Measurements from ENCODE around the gene ZBTB17. TPM values are rescaled to one million over a fixed set of nuclear protein-coding genes. Genes with fewer than 3 reads are reported as not detected.

Gene ZBTB17
- total RNA-seq, 1 donor from 2014 or later = 24.7 TPM

DNA sequence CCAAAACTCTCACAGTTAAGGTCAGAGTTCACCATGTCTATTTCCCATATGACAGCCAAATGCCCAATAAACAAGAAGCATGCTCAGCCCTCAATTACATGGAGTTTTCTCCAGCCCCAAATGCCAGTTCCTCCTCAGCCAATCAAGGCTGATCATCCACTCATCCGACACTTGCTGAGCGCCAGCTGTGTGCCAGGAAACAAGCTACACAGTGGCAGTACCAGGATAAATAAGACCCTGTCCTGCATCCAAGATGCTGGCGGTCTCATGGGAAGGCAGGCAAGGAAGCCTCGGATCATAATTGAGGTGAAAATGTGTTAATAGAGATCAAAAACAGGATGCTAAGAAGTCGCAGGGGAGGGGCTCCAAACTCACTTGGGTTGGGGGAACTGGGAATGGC is 7.7 kb downstream of the ZBTB17 start:
- Histone ChIP-seq H3K4me3 (no peak overlapping the region), H3K27me3 (ENCODE audit: low read depth) (no peaks in the 10 kb centered on the region), H3K36me3 (peaks cover 40% of the 10 kb centered on the region), H3K9me3 (replicated peaks) (peaks cover 4% of the 10 kb centered on the region), H3K4me1 (peaks cover 48% of the 10 kb centered on the region), H3K27ac (replicated peaks) (no peak overlapping the region)
- intact Hi-C loops (cut with micrococcal nuclease) = no loop called here
- DNase-seq = no peak
- TF ChIP-seq, protein P1, sequence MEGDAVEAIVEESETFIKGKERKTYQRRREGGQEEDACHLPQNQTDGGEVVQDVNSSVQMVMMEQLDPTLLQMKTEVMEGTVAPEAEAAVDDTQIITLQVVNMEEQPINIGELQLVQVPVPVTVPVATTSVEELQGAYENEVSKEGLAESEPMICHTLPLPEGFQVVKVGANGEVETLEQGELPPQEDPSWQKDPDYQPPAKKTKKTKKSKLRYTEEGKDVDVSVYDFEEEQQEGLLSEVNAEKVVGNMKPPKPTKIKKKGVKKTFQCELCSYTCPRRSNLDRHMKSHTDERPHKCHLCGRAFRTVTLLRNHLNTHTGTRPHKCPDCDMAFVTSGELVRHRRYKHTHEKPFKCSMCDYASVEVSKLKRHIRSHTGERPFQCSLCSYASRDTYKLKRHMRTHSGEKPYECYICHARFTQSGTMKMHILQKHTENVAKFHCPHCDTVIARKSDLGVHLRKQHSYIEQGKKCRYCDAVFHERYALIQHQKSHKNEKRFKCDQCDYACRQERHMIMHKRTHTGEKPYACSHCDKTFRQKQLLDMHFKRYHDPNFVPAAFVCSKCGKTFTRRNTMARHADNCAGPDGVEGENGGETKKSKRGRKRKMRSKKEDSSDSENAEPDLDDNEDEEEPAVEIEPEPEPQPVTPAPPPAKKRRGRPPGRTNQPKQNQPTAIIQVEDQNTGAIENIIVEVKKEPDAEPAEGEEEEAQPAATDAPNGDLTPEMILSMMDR (IDR thresholded peaks at IDR 0.05; ENCODE audit: borderline replicate concordance) = no peak

DNA sequence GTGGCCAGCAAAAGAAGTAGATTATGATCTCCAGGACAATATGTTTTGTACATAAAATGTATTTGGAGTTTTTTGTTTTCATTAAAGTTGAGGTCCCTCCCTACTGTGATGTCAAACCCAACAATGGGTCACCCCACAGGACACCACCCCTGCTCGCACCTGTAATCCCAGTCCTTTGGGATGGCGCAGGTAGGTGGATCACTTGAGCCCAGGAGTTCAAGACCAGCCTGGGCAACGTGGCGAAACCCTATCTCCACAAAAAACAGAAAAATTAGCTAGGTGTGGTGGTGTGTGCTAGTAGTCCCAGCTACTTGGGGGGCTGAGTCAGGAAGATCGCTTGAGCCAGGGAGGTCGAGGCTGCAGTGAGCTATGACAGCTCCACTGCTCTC is 9.0 kb downstream of the ZBTB17 start:
- Histone ChIP-seq H3K27ac (replicated peaks) (peak overlapping the region; percentile 64), H3K36me3 (peaks cover 28% of the 10 kb centered on the region), H3K4me3 (no peak overlapping the region), H3K27me3 (ENCODE audit: low read depth) (no peaks in the 10 kb centered on the region), H3K9me3 (replicated peaks) (no peaks in the 10 kb centered on the region), H3K4me1 (peaks cover 50% of the 10 kb centered on the region)
- no peak for DNase-seq
- TF ChIP-seq, protein P1 (IDR thresholded peaks at IDR 0.05; ENCODE audit: borderline replicate concordance) = no peak
- intact Hi-C loops (cut with micrococcal nuclease) = no loop called here

DNA sequence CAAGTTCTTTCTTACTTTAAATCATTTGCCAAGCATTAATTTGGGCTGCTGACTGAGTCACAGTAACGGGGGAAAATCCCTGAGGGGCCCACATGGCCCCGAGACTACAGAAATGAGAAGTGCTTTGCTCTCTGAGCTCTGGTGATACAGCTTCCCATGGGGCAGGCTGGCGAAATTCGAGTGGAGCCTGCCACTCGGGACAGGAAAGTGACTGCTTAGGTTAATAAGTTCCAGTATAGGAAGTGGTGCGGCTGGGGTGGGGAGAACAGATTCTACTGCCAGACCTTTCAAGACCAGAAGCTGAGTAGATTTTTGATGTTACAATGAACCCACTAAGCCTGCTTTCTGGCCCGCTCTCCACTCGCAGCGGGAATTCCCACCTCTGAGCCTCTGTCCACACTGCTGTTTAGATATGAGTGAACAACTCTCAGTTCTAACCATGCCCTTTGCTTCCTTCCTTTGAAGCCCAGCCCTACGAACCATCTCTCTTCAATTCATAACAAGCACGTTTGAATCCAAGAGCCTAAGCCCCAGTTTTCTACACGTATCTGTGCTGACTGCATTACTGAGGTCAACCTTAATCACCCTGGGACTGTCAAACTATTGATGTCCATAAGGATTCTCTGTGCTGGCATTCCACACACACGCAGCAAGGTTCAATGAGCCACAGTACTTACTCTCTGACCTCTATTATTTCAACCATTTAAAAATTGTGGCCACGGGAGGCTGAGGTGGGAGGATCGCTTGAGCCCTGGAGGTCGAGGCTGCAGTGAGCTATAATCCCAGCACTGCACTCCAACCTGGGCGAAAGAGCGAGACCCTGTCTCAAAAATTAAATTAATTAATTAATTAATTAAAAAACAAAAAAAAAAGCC is 9.6 kb downstream of the ZBTB17 start:
- DNase-seq = no peak
- Histone ChIP-seq H3K9me3 (replicated peaks) (no peaks in the 10 kb centered on the region), H3K4me3 (peak overlapping the region; percentile 28), H3K27me3 (ENCODE audit: low read depth) (no peaks in the 10 kb centered on the region), H3K27ac (replicated peaks) (peak overlapping the region; percentile 64), H3K4me1 (peaks cover 46% of the 10 kb centered on the region), H3K36me3 (peaks cover 22% of the 10 kb centered on the region)
- intact Hi-C loops (cut with micrococcal nuclease) = no loop called here
- TF ChIP-seq, protein P1 (IDR thresholded peaks at IDR 0.05; ENCODE audit: borderline replicate concordance) = no peak

DNA sequence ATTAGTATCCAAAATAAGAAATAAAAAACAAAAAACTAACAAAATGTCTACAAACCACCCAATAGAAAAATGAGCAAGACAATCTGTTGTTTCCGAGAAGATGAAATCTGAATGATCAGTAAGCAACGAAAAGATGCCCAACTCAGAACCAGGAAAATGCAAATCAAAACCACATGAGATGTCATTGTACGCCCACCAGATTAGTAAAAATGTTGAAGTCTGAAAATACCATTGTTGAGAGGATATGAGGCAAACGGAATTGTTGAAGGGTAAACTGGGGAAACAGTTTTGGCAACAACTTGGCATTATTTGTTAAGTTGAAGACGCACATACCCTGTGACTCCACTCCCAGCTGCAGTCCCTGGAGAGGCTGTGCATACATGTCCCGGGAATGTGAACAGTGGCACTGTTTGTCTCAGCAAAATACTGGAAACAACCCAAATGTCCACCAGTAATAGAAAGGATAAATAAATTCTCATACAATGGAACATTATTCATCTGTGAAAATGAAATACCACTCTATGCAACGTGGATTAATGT is 10.6 kb downstream of the ZBTB17 start:
- Histone ChIP-seq H3K27me3 (ENCODE audit: low read depth) (no peaks in the 10 kb centered on the region), H3K36me3 (peaks cover 20% of the 10 kb centered on the region), H3K4me3 (peak overlapping the region; percentile 28), H3K27ac (replicated peaks) (peak overlapping the region; percentile 64), H3K4me1 (peaks cover 49% of the 10 kb centered on the region), H3K9me3 (replicated peaks) (no peaks in the 10 kb centered on the region)
- DNase-seq = no peak
- TF ChIP-seq, protein P1 (IDR thresholded peaks at IDR 0.05; ENCODE audit: borderline replicate concordance) = no peak
- intact Hi-C loops (cut with micrococcal nuclease) = no loop called here

DNA sequence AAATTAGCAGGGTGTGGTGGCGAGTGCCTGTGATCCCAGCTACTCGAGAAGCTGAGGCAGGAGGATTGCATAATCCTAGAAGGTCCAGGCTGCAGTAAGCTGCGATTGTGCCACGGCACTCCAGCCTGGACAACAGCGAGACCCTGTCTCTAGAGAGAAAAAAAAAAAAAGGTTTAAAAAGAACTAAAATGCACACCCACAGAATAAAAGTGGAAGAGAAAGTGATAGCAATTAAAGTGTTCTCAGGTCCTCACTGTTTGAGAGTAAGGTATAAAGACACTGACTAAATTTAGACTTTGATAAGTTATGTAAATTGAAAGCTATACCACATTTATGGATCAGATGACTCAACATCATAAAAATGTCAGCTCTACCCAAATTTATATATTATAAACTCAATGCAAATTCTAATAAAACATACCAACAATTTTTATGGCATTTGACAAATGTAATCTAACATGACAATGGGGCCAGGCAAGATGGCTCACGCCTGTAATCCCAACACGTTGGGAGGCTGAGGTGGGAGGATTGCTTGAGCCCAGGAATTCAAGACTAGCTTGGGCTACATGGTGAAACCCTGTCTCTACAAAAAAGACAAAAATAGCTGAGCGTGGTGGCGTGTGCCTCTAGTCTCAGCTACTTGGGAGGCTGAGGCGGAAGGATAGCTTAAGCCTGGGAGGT is 11.8 kb downstream of the ZBTB17 start:
- peaks cover 9% of the 10 kb centered on the region for H3K36me3 ChIP-seq
- TF ChIP-seq, protein P1 (IDR thresholded peaks at IDR 0.05; ENCODE audit: borderline replicate concordance) = no peak
- peak overlapping the region; percentile 3 for H3K27ac ChIP-seq (replicated peaks)
- H3K9me3 ChIP-seq (replicated peaks) = no peaks in the 10 kb centered on the region
- DNase-seq = no peak
- intact Hi-C loops (cut with micrococcal nuclease) = no loop called here
- no peaks in the 10 kb centered on the region for H3K27me3 ChIP-seq (ENCODE audit: low read depth)
- no peak overlapping the region for H3K4me3 ChIP-seq
- H3K4me1 ChIP-seq = peaks cover 60% of the 10 kb centered on the region
